H1 (cell line): ENCODE measurements around the gene KCNJ12. TPM values are rescaled to one million over a fixed set of nuclear protein-coding genes. Genes with fewer than 3 reads are reported as not detected.
A peak's percentile ranks its signal among the peaks of the same experiment; 100 is the strongest.

Source experiments
- CBX5 ChIP-seq: fragments of 300-800, 300-1000 bp; sonication (generic); IDR thresholded peaks from 2 replicates; pipeline ENCODE4 v1.7.1; 2016; ENCODE audit warnings: antibody characterized with exemption, low read length, low read depth
- CHD1 ChIP-seq: IDR thresholded peaks from 2 replicates; pipeline ENCODE4 v1.6.1; 2012; ENCODE audit warnings: low read depth, low read length, improper control_type of control experiment
- CREB1 ChIP-seq: IDR thresholded peaks from 2 replicates; pipeline ENCODE4 v1.6.1; 2012; ENCODE audit warnings: inconsistent platforms
- EZH2 ChIP-seq: fragments of 200-600 bp; sonication (generic); IDR thresholded peaks from 2 replicates; pipeline ENCODE4 v1.7.1; 2012; ENCODE audit warnings: low read depth, mild to moderate bottlenecking, moderate library complexity, low read length, inconsistent platforms; ENCODE audit not compliant: severe bottlenecking
- HDAC2 ChIP-seq, 2 experiments: fragments of 300-600 bp in 1 of 2; sonication (generic) in 1 of 2; IDR thresholded peaks; 2 replicates each; pipeline ENCODE4 v1.6.1; 2011 to 2012; ENCODE audit warnings: low read depth in 2 of 2, low read length in 2 of 2, mild to moderate bottlenecking in 2 of 2, moderate library complexity in 2 of 2, borderline replicate concordance in 1 of 2, inconsistent platforms in 1 of 2
- HDAC6 ChIP-seq: IDR thresholded peaks from one replicate; pipeline ENCODE4 v1.7.1; 2012; ENCODE audit warnings: low read depth, mild to moderate bottlenecking, inconsistent platforms, low read length, moderate library complexity
- KDM4A ChIP-seq: IDR thresholded peaks from one replicate; pipeline ENCODE4 v1.7.1; 2012; ENCODE audit warnings: low read depth, mild to moderate bottlenecking, moderate library complexity, low read length, inconsistent platforms; ENCODE audit not compliant: severe bottlenecking
- KDM5A ChIP-seq: fragments of 200-600 bp; IDR thresholded peaks from 2 replicates; pipeline ENCODE4 v1.7.1; 2012; ENCODE audit warnings: mild to moderate bottlenecking, low read length, inconsistent platforms, mixed read lengths
- MAFK ChIP-seq: IDR thresholded peaks from 2 replicates; pipeline ENCODE4 v1.6.1; 2012; ENCODE audit warnings: low read depth, mild to moderate bottlenecking, improper control_type of control experiment, low read length
- PHF8 ChIP-seq: fragments of 200-600 bp; sonication (generic); conservative IDR thresholded peaks from 2 replicates; pipeline ENCODE4 v1.7.1; 2012; ENCODE audit warnings: low read depth, mild to moderate bottlenecking, inconsistent platforms, low read length, moderate library complexity
- RAD21 ChIP-seq, 2 experiments: IDR thresholded peaks in 1 of 2; conservative IDR thresholded peaks in 1 of 2; 2 replicates each; pipeline ENCODE4 v1.6.1; 2011; ENCODE audit warnings: low read depth in 2 of 2, low read length in 2 of 2, improper control_type of control experiment in 1 of 2, inconsistent platforms in 1 of 2, mild to moderate bottlenecking in 1 of 2, moderate library complexity in 1 of 2
- RNF2 ChIP-seq: fragments of 200-900, 300-1000 bp; sonication (generic); IDR thresholded peaks from 2 replicates; pipeline ENCODE4 v1.7.1; 2016; ENCODE audit warnings: borderline replicate concordance, low read depth, mild to moderate bottlenecking, antibody characterized with exemption, low read length; ENCODE audit not compliant: poor library complexity, severe bottlenecking; ENCODE audit errors: missing control alignments
- SIN3A ChIP-seq, 2 experiments: IDR thresholded peaks in 1 of 2; conservative IDR thresholded peaks in 1 of 2; 2 replicates each; pipeline ENCODE4 v1.6.1; 2011 to 2012; ENCODE audit warnings: low read length in 2 of 2, improper control_type of control experiment in 1 of 2, low read depth in 1 of 2, mild to moderate bottlenecking in 1 of 2
- SIRT6 ChIP-seq: IDR thresholded peaks from one replicate; pipeline ENCODE4 v1.7.1; 2012; ENCODE audit warnings: low read length, inconsistent platforms
- SUZ12 ChIP-seq: fragments of 200-600 bp; sonication (generic); IDR thresholded peaks from 2 replicates; pipeline ENCODE4 v1.6.1; 2012; ENCODE audit warnings: mild to moderate bottlenecking, inconsistent platforms, low read length, moderate library complexity, mixed read lengths
- polyA plus RNA-seq, 7 experiments: library from polyadenylated mRNA; depleted of rRNA in 3 of 7; stranded (reverse) in 5 of 7; unstranded in 2 of 7; fragments of >200 nt in 5 of 7; fragments of 200-250 nt in 2 of 7; gene quantifications; 1 replicate in 5 of 7; 2 replicates in 1 of 7; 4 replicates in 1 of 7; pipeline versions ENCODE4 v1.2.1 to v1.2.3, GENCODE V29; 2011 to 2013; ENCODE audit warnings: missing spikeins in 2 of 7, mixed read lengths in 2 of 7
- total RNA-seq: library from RNA; stranded (reverse); fragmentation: NEBNext Ultra II Directional; extraction: Animal tissue kit (Norgen Biotek cat#: 25700); gene quantifications from 2 replicates; pipeline ENCODE4 v1.2.1, GENCODE V29; 2021
- TF ChIP-seq, protein P1 (sequence below): IDR thresholded peaks from 2 replicates; pipeline ENCODE4 v1.6.1; 2012; ENCODE audit warnings: inconsistent platforms
- TF ChIP-seq, protein P2 (sequence below): IDR thresholded peaks from 2 replicates; pipeline ENCODE4 v1.6.1; 2012; ENCODE audit warnings: inconsistent platforms
- TF ChIP-seq, protein P3 (sequence below): IDR thresholded peaks from 2 replicates; pipeline ENCODE4 v1.6.1; 2011; ENCODE audit warnings: low read depth, mild to moderate bottlenecking, low read length; ENCODE audit not compliant: insufficient read depth
- TF ChIP-seq, protein P4 (sequence below): IDR thresholded peaks from 2 replicates; pipeline ENCODE4 v1.6.1; 2011; ENCODE audit warnings: low read length, improper control_type of control experiment

KCNJ12 gene
- total and polyA plus RNA-seq, 2 of the 8 experiments (the other 6 are each of a cell fraction or from before 2014, with no cell fraction given), result 1.2 to 1.5 TPM

DNA sequence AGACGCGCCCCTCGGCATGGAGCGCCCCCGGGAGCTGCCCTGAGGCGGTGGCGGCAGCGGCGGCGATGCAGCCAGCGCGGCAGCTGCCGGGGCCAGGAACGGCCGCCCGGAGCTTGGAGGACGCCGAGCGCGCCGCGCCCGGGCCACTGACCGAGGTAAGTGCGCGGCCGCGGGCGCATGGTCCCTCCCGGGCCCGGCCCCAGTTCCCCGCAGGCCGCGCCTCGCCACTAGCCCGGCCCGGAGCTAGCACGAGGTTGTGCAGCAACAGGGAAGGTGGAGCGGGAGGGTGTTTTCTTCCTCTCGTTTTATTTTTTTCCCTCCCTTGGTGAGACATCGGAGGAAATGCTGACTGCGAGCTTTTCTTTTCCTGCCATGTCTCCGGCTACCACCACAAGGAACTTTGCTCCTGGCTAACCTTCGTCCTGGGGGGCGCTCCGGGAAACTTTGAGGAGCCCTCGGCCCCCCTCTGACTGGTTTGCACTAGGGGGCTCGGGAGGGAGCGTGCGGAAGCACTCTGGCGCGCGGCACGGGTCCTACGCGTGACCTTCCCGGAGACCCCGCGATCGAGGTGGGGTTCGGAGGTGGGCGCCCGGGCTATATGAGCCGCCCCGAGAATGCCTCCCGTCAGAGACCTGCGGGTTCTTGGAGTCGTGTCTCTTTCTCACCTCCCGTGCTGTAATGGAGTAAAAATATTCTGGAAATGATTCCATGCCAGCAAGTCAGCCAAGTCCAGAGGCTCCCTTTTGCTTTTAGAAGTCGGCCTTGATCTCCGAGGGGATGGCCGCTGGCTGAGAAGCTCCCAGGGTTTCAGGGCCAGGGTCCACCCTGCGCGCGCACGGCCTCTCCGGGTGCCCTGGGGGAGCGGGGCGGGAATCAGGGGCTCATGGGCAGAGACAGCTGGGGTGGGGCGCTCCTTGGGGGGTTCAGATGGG lies 868 bp downstream of the KCNJ12 start (continued):
- TF ChIP-seq, protein P1, sequence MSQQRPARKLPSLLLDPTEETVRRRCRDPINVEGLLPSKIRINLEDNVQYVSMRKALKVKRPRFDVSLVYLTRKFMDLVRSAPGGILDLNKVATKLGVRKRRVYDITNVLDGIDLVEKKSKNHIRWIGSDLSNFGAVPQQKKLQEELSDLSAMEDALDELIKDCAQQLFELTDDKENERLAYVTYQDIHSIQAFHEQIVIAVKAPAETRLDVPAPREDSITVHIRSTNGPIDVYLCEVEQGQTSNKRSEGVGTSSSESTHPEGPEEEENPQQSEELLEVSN, result peak; percentile 81
- TF ChIP-seq RNF2, result peak; percentile 50
- no peak for TF ChIP-seq HDAC6
- peak; percentile 75 for TF ChIP-seq EZH2
- no peak for TF ChIP-seq CBX5
- no peak for TF ChIP-seq SIN3A (conservative IDR thresholded peaks at IDR 0.05 in 1 of 2, IDR thresholded peaks at IDR 0.05 in 1 of 2; ENCODE audit: low read depth in 1 of 2, low read length in 2 of 2)
- no peak for TF ChIP-seq CHD1
- TF ChIP-seq, protein P2, sequence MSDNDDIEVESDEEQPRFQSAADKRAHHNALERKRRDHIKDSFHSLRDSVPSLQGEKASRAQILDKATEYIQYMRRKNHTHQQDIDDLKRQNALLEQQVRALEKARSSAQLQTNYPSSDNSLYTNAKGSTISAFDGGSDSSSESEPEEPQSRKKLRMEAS, result peak; percentile 86
- TF ChIP-seq RAD21 (IDR thresholded peaks at IDR 0.05 in 1 of 2, conservative IDR thresholded peaks at IDR 0.05 in 1 of 2; ENCODE audit: low read depth in 2 of 2, low read length in 2 of 2), result no peak
- no peak for TF ChIP-seq HDAC2 (IDR thresholded peaks at IDR 0.05; ENCODE audit: borderline replicate concordance in 1 of 2, low read depth in 2 of 2, low read length in 2 of 2)
- no peak for TF ChIP-seq KDM5A
- TF ChIP-seq SUZ12, result peak; percentile 66; the same call in 1 of the 2 replicates
- no peak for TF ChIP-seq SIRT6
- peak; percentile 47; the same call in 1 of the 2 replicates for TF ChIP-seq MAFK
- TF ChIP-seq PHF8, result no peak
- TF ChIP-seq, protein P3, sequence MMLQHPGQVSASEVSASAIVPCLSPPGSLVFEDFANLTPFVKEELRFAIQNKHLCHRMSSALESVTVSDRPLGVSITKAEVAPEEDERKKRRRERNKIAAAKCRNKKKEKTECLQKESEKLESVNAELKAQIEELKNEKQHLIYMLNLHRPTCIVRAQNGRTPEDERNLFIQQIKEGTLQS, result no peak
- no peak for TF ChIP-seq CREB1
- TF ChIP-seq KDM4A, result peak; percentile 93
- TF ChIP-seq, protein P4, sequence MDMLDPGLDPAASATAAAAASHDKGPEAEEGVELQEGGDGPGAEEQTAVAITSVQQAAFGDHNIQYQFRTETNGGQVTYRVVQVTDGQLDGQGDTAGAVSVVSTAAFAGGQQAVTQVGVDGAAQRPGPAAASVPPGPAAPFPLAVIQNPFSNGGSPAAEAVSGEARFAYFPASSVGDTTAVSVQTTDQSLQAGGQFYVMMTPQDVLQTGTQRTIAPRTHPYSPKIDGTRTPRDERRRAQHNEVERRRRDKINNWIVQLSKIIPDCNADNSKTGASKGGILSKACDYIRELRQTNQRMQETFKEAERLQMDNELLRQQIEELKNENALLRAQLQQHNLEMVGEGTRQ, result no peak
